Measurements from ENCODE around the gene ROR2.
A peak's percentile ranks its signal among the peaks of the same experiment; 100 is the strongest.
"Not testable (repeated sequence)": the region's sequence is repeated elsewhere in the genome, so short reads cannot be mapped to it uniquely, and the experiment has no call there.

Gene ROR2

GRCh38 chr9:91923145-91923544 is 26.9 kb downstream of the ROR2 start:
- no peak for DNase-seq (ENCODE audit: low read depth)

GRCh38 chr9:91921371-91921770 is 28.7 kb downstream of the ROR2 start:
- DNase-seq (ENCODE audit: low read depth): no peak

GRCh38 chr9:91920630-91921350 is 29.2 kb downstream of the ROR2 start:
- no peak for DNase-seq (ENCODE audit: low read depth)

- no peak for DNase-seq (ENCODE audit: low read depth)
Observed at GRCh38 chr9:91919621-91920020, 30.4 kb downstream of the ROR2 start.

- no peak for DNase-seq (ENCODE audit: low read depth)
Observed at GRCh38 chr9:91917436-91917835, 32.6 kb downstream of the ROR2 start.

- no peak for DNase-seq (ENCODE audit: low read depth)
Observed at GRCh38 chr9:91915524-91916263, 34.3 kb downstream of the ROR2 start.

- DNase-seq (ENCODE audit: low read depth): no peak
Observed at GRCh38 chr9:91914937-91915336, 35.1 kb downstream of the ROR2 start.

GRCh38 chr9:91914404-91914803 is 35.6 kb downstream of the ROR2 start:
- DNase-seq (ENCODE audit: low read depth): no peak

GRCh38 chr9:91913986-91914385 is 36.0 kb downstream of the ROR2 start:
- DNase-seq (ENCODE audit: low read depth): no peak

GRCh38 chr9:91913096-91913495 is 36.9 kb downstream of the ROR2 start:
- no peak for DNase-seq (ENCODE audit: low read depth)

GRCh38 chr9:91911657-91912056 is 38.4 kb downstream of the ROR2 start:
- no peak for DNase-seq (ENCODE audit: low read depth)

GRCh38 chr9:91909256-91909655 is 40.8 kb downstream of the ROR2 start:
- DNase-seq (ENCODE audit: low read depth): not testable (repeated sequence)

GRCh38 chr9:91908746-91909145 is 41.3 kb downstream of the ROR2 start:
- DNase-seq (ENCODE audit: low read depth): peak; percentile 11

- DNase-seq (ENCODE audit: low read depth): no peak
Observed at GRCh38 chr9:91908293-91908623, 41.8 kb downstream of the ROR2 start.

GRCh38 chr9:91907484-91908292 is 42.3 kb downstream of the ROR2 start:
- no peak for DNase-seq (ENCODE audit: low read depth)

GRCh38 chr9:91905991-91906469 is 44.0 kb downstream of the ROR2 start:
- DNase-seq (ENCODE audit: low read depth): no peak

- no peak for DNase-seq (ENCODE audit: low read depth)
Observed at GRCh38 chr9:91905237-91905650, 44.8 kb downstream of the ROR2 start.

GRCh38 chr9:91904588-91905236 is 45.3 kb downstream of the ROR2 start:
- no peak for DNase-seq (ENCODE audit: low read depth)

- no peak for DNase-seq (ENCODE audit: low read depth)
Observed at GRCh38 chr9:91903126-91903911, 46.7 kb downstream of the ROR2 start.

- DNase-seq (ENCODE audit: low read depth): no peak
Observed at GRCh38 chr9:91902475-91903125, 47.4 kb downstream of the ROR2 start.

- no peak for DNase-seq (ENCODE audit: low read depth)
Observed at GRCh38 chr9:91900797-91901177, 49.2 kb downstream of the ROR2 start.
